Measurements from ENCODE around the gene TRIM52. TPM values are rescaled to one million over a fixed set of nuclear protein-coding genes. Genes with fewer than 3 reads are reported as not detected.
A peak's percentile ranks its signal among the peaks of the same experiment; 100 is the strongest.
"Not testable (repeated sequence)": the region's sequence is repeated elsewhere in the genome, so short reads cannot be mapped to it uniquely, and the experiment has no call there.

TRIM52 gene
- polyA plus RNA-seq, 4 donors: 2.4 to 29.7 (median 7.2) TPM

- peak in 1 of 2 donors; percentile 31 for DNase-seq
- Histone ChIP-seq H3K27me3 (ENCODE audit: control insufficient read depth in 3 of 3, insufficient read depth in 3 of 3, low read length in 3 of 3) (peaks cover 0 to 55% (median 0%) of the 10 kb centered on the region in 3 donors), H3K4me3 (ENCODE audit: low read depth in 1 of 3, low read length in 3 of 3) (peak overlapping the region in 2 of 3 donors; percentile 50 to 52), H3K9me3 (ENCODE audit: control insufficient read depth in 2 of 2, insufficient read depth in 1 of 2, low read depth in 1 of 2, low read length in 1 of 2) (no peaks in the 10 kb centered on the region), H3K36me3 (ENCODE audit: control insufficient read depth in 3 of 3, insufficient read depth in 2 of 3, low read depth in 1 of 3, low read length in 3 of 3) (no peaks in the 10 kb centered on the region), H3K4me1 (ENCODE audit: control insufficient read depth in 3 of 3, insufficient read depth in 2 of 3, low read depth in 1 of 3, low read length in 2 of 3) (peaks cover 0 to 27% (median 3%) of the 10 kb centered on the region in 3 donors), H3K27ac (ENCODE audit: low read depth in 1 of 3, low read length in 2 of 3) (peak overlapping the region in 2 of 3 donors; percentile 17 to 74)
- FAIRE-seq: no peak
- 2 to 7% (median 4%) methylated on average over 13 of the region's 13 CpGs for WGBS, 3 donors
Observed at GRCh38 chr5:181217803-181218062, 43.2 kb downstream of the TRIM52 start.

GRCh38 chr5:181217111-181217802 is 43.7 kb downstream of the TRIM52 start:
- Histone ChIP-seq H3K27ac (ENCODE audit: low read depth in 1 of 3, low read length in 2 of 3) (peak overlapping the region in 1 of 3 donors; percentile 74), H3K4me1 (ENCODE audit: control insufficient read depth in 3 of 3, insufficient read depth in 2 of 3, low read depth in 1 of 3, low read length in 2 of 3) (peaks cover 0 to 24% (median 3%) of the 10 kb centered on the region in 3 donors), H3K9me3 (ENCODE audit: control insufficient read depth in 2 of 2, insufficient read depth in 1 of 2, low read depth in 1 of 2, low read length in 1 of 2) (no peaks in the 10 kb centered on the region), H3K36me3 (ENCODE audit: control insufficient read depth in 3 of 3, insufficient read depth in 2 of 3, low read depth in 1 of 3, low read length in 3 of 3) (no peaks in the 10 kb centered on the region), H3K27me3 (ENCODE audit: control insufficient read depth in 3 of 3, insufficient read depth in 3 of 3, low read length in 3 of 3) (peaks cover 0 to 58% (median 0%) of the 10 kb centered on the region in 3 donors), H3K4me3 (ENCODE audit: low read depth in 1 of 3, low read length in 3 of 3) (peak overlapping the region in 2 of 3 donors; percentile 50 to 52)
- WGBS, 3 donors: 0 to 2% (median 1%) methylated on average over 44 to 46 of the region's 46 CpGs
- peak; percentile 28 to 64 for DNase-seq
- FAIRE-seq: no peak

GRCh38 chr5:181215997-181216989 is 44.6 kb downstream of the TRIM52 start:
- Histone ChIP-seq H3K4me3 (ENCODE audit: low read depth in 1 of 3, low read length in 3 of 3) (peak overlapping the region in 2 of 3 donors; percentile 50 to 52), H3K36me3 (ENCODE audit: control insufficient read depth in 3 of 3, insufficient read depth in 2 of 3, low read depth in 1 of 3, low read length in 3 of 3) (no peaks in the 10 kb centered on the region), H3K27ac (ENCODE audit: low read depth in 1 of 3, low read length in 2 of 3) (peak overlapping the region in 1 of 3 donors; percentile 74), H3K27me3 (ENCODE audit: control insufficient read depth in 3 of 3, insufficient read depth in 3 of 3, low read length in 3 of 3) (peaks cover 0 to 59% (median 0%) of the 10 kb centered on the region in 3 donors), H3K4me1 (ENCODE audit: control insufficient read depth in 3 of 3, insufficient read depth in 2 of 3, low read depth in 1 of 3, low read length in 2 of 3) (peaks cover 0 to 22% (median 3%) of the 10 kb centered on the region in 3 donors), H3K9me3 (ENCODE audit: control insufficient read depth in 2 of 2, insufficient read depth in 1 of 2, low read depth in 1 of 2, low read length in 1 of 2) (no peaks in the 10 kb centered on the region)
- 17 to 35% (median 32%) methylated on average over 44 of the region's 44 CpGs for WGBS, 3 donors
- FAIRE-seq (no peak), DNase-seq (no peak)

GRCh38 chr5:181214249-181214648 is 46.7 kb downstream of the TRIM52 start:
- peaks cover 0 to 46% (median 0%) of the 10 kb centered on the region in 3 donors for H3K27me3 ChIP-seq (ENCODE audit: control insufficient read depth in 3 of 3, insufficient read depth in 3 of 3, low read length in 3 of 3)
- H3K4me3 ChIP-seq (ENCODE audit: low read depth in 1 of 3, low read length in 3 of 3); DNase-seq; H3K36me3 ChIP-seq (ENCODE audit: control insufficient read depth in 3 of 3, insufficient read depth in 2 of 3, low read depth in 1 of 3, low read length in 3 of 3); H3K9me3 ChIP-seq (ENCODE audit: control insufficient read depth in 2 of 2, insufficient read depth in 1 of 2, low read depth in 1 of 2, low read length in 1 of 2); FAIRE-seq; H3K27ac ChIP-seq (ENCODE audit: low read depth in 1 of 3, low read length in 2 of 3): not testable (repeated sequence)
- 71 to 79% (median 72%) methylated on average over 8 to 10 of the region's 10 CpGs for WGBS, 3 donors
- H3K4me1 ChIP-seq (ENCODE audit: control insufficient read depth in 3 of 3, insufficient read depth in 2 of 3, low read depth in 1 of 3, low read length in 2 of 3): peaks cover 0 to 15% (median 3%) of the 10 kb centered on the region in 3 donors

GRCh38 chr5:181212934-181213333 is 48.0 kb downstream of the TRIM52 start:
- no peaks in the 10 kb centered on the region for H3K36me3 ChIP-seq (ENCODE audit: control insufficient read depth in 3 of 3, insufficient read depth in 2 of 3, low read depth in 1 of 3, low read length in 3 of 3)
- H3K27ac ChIP-seq (ENCODE audit: low read depth in 1 of 3, low read length in 2 of 3): no peak overlapping the region
- H3K27me3 ChIP-seq (ENCODE audit: control insufficient read depth in 3 of 3, insufficient read depth in 3 of 3, low read length in 3 of 3): peaks cover 0 to 45% (median 0%) of the 10 kb centered on the region in 3 donors
- WGBS, 3 donors: 48 to 63% (median 54%) methylated on average over 2 of the region's 2 CpGs
- DNase-seq: no peak
- no peak overlapping the region for H3K4me3 ChIP-seq (ENCODE audit: low read depth in 1 of 3, low read length in 3 of 3)
- FAIRE-seq: no peak
- H3K4me1 ChIP-seq (ENCODE audit: control insufficient read depth in 3 of 3, insufficient read depth in 2 of 3, low read depth in 1 of 3, low read length in 2 of 3): peaks cover 0 to 14% (median 3%) of the 10 kb centered on the region in 3 donors
- no peaks in the 10 kb centered on the region for H3K9me3 ChIP-seq (ENCODE audit: control insufficient read depth in 2 of 2, insufficient read depth in 1 of 2, low read depth in 1 of 2, low read length in 1 of 2)

- WGBS, 3 donors: 89 to 94% (median 93%) methylated on average over 6 of the region's 6 CpGs
- Histone ChIP-seq H3K4me1 (ENCODE audit: control insufficient read depth in 3 of 3, insufficient read depth in 2 of 3, low read depth in 1 of 3, low read length in 2 of 3) (peaks cover 0 to 6% (median 3%) of the 10 kb centered on the region in 3 donors), H3K4me3 (ENCODE audit: low read depth in 1 of 3, low read length in 3 of 3) (no peak overlapping the region), H3K9me3 (ENCODE audit: control insufficient read depth in 2 of 2, insufficient read depth in 1 of 2, low read depth in 1 of 2, low read length in 1 of 2) (no peaks in the 10 kb centered on the region), H3K27ac (ENCODE audit: low read depth in 1 of 3, low read length in 2 of 3) (no peak overlapping the region), H3K27me3 (ENCODE audit: control insufficient read depth in 3 of 3, insufficient read depth in 3 of 3, low read length in 3 of 3) (peaks cover 0 to 37% (median 0%) of the 10 kb centered on the region in 3 donors), H3K36me3 (ENCODE audit: control insufficient read depth in 3 of 3, insufficient read depth in 2 of 3, low read depth in 1 of 3, low read length in 3 of 3) (no peaks in the 10 kb centered on the region)
- DNase-seq (no peak), FAIRE-seq (no peak)
Observed at GRCh38 chr5:181212080-181212479, 48.9 kb downstream of the TRIM52 start.

- H3K4me3 ChIP-seq (ENCODE audit: low read depth in 1 of 3, low read length in 3 of 3): no peak overlapping the region
- H3K9me3 ChIP-seq (ENCODE audit: control insufficient read depth in 2 of 2, insufficient read depth in 1 of 2, low read depth in 1 of 2, low read length in 1 of 2): no peaks in the 10 kb centered on the region
- 47 to 61% (median 50%) methylated on average over 7 of the region's 7 CpGs for WGBS, 3 donors
- no peak for DNase-seq
- no peaks in the 10 kb centered on the region for H3K36me3 ChIP-seq (ENCODE audit: control insufficient read depth in 3 of 3, insufficient read depth in 2 of 3, low read depth in 1 of 3, low read length in 3 of 3)
- peaks cover 0 to 33% (median 0%) of the 10 kb centered on the region in 3 donors for H3K27me3 ChIP-seq (ENCODE audit: control insufficient read depth in 3 of 3, insufficient read depth in 3 of 3, low read length in 3 of 3)
- H3K27ac ChIP-seq (ENCODE audit: low read depth in 1 of 3, low read length in 2 of 3): no peak overlapping the region
- H3K4me1 ChIP-seq (ENCODE audit: control insufficient read depth in 3 of 3, insufficient read depth in 2 of 3, low read depth in 1 of 3, low read length in 2 of 3): peaks cover 0 to 3% (median under 1%) of the 10 kb centered on the region in 3 donors
- no peak for FAIRE-seq
Observed at GRCh38 chr5:181211208-181211607, 49.7 kb downstream of the TRIM52 start.

GRCh38 chr5:181210698-181211097 is 50.2 kb downstream of the TRIM52 start:
- FAIRE-seq; H3K4me3 ChIP-seq (ENCODE audit: low read depth in 1 of 3, low read length in 3 of 3); H3K4me1 ChIP-seq (ENCODE audit: control insufficient read depth in 3 of 3, insufficient read depth in 2 of 3, low read depth in 1 of 3, low read length in 2 of 3); H3K9me3 ChIP-seq (ENCODE audit: control insufficient read depth in 2 of 2, insufficient read depth in 1 of 2, low read depth in 1 of 2, low read length in 1 of 2); H3K27ac ChIP-seq (ENCODE audit: low read depth in 1 of 3, low read length in 2 of 3); H3K36me3 ChIP-seq (ENCODE audit: control insufficient read depth in 3 of 3, insufficient read depth in 2 of 3, low read depth in 1 of 3, low read length in 3 of 3); DNase-seq: not testable (repeated sequence)
- WGBS, 3 donors: 79 to 82% (median 82%) methylated on average over 17 of the region's 17 CpGs
- H3K27me3 ChIP-seq (ENCODE audit: control insufficient read depth in 3 of 3, insufficient read depth in 3 of 3, low read length in 3 of 3): peaks cover 0 to 34% (median 0%) of the 10 kb centered on the region in 3 donors
